ENCODE data around the gene SOX10. TPM values are rescaled to one million over a fixed set of nuclear protein-coding genes. Genes with fewer than 3 reads are reported as not detected.
A peak's percentile ranks its signal among the peaks of the same experiment; 100 is the strongest.

The SOX10 gene
- total RNA-seq, 1 donor from 2014 or later: not detected

- Mint-ChIP-seq H3K9me3 (ENCODE audit: low read depth) (no peaks in the 10 kb centered on the region), H3K36me3 (ENCODE audit: low read depth) (peaks cover 28% of the 10 kb centered on the region), H3K27ac (ENCODE audit: unreplicated experiment) (no peak overlapping the region), H3K4me3 (ENCODE audit: unreplicated experiment) (no peak overlapping the region), H3K27me3 (ENCODE audit: low read depth) (no peaks in the 10 kb centered on the region), H3K4me1 (ENCODE audit: low read depth) (peaks cover 26% of the 10 kb centered on the region)
- no peak for TF ChIP-seq CTCF (IDR thresholded peaks at IDR 0.05)
- DNase-seq (ENCODE audit: low spot score): peak; percentile 90
Measured at GRCh38 chr22:37926771-37927636, 57.4 kb downstream of the SOX10 start.

DNA sequence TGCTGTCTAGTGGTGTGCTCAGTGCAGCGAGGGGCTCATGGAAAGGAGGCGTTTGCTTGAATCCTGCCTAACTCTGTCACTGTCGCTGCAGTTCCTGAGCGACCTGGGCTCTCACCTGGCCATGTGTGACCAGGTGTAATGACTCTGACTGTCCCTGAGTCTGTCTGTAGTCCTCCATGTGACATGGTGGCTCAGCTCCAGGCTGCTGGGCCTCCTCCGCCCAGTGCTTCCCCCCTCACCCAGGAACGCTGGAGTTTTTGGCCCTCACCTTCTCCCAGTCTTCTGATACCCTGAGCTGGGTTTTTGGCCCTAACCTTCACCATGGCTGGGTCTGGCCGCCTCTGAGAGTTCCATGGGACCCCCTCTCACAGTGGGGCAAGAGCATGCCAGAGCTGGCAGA is 58.0 kb downstream of the SOX10 start:
- Mint-ChIP-seq H3K4me1 (ENCODE audit: low read depth) (peaks cover 19% of the 10 kb centered on the region), H3K27ac (ENCODE audit: unreplicated experiment) (no peak overlapping the region), H3K27me3 (ENCODE audit: low read depth) (no peaks in the 10 kb centered on the region), H3K36me3 (ENCODE audit: low read depth) (peaks cover 26% of the 10 kb centered on the region), H3K4me3 (ENCODE audit: unreplicated experiment) (no peak overlapping the region), H3K9me3 (ENCODE audit: low read depth) (no peaks in the 10 kb centered on the region)
- no peak for TF ChIP-seq CTCF (IDR thresholded peaks at IDR 0.05)
- no peak for DNase-seq (ENCODE audit: low spot score)

DNA sequence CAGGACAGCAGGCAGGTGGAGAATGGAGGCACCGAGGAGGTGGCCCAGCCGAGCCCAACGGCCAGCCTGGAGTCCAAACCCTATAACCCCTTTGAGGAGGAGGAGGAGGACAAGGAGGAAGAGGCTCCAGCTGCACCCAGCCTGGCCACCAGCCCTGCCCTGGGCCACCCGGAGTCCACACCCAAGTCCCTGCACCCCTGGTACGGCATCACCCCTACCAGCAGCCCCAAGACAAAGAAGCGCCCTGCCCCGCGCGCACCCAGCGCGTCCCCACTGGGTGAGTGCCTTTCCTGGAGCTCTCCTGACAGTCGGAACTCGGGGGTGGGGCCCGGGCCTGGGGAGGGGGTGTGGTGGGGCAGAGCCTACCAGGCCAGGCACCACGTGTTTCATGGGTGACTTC is 58.6 kb downstream of the SOX10 start:
- DNase-seq (ENCODE audit: low spot score): peak; percentile 75
- TF ChIP-seq CTCF (IDR thresholded peaks at IDR 0.05): no peak
- H3K9me3 Mint-ChIP-seq (ENCODE audit: low read depth): no peaks in the 10 kb centered on the region
- H3K27ac Mint-ChIP-seq (ENCODE audit: unreplicated experiment): no peak overlapping the region
- no peak overlapping the region for H3K4me3 Mint-ChIP-seq (ENCODE audit: unreplicated experiment)
- peaks cover 13% of the 10 kb centered on the region for H3K4me1 Mint-ChIP-seq (ENCODE audit: low read depth)
- H3K27me3 Mint-ChIP-seq (ENCODE audit: low read depth): no peaks in the 10 kb centered on the region
- H3K36me3 Mint-ChIP-seq (ENCODE audit: low read depth): peaks cover 26% of the 10 kb centered on the region

DNA sequence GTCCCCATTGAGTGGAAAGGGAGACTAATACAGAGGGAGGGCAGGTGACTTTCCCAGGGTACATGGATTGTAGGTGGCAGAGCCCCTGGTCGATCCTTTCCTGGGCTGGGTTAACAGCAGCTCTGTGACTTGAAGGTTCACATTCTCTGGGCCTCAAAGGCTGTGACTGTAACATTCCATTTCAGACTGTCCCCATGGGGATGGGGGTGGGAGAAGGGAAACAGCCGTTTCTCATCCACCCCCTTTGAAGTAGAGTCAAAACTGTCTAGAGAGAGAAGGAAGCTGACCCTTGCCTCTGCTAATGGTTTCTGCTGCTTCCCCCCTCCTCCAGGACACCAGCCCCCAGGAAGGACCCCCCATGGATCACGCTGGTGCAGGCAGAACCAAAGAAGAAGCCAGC is 59.0 kb downstream of the SOX10 start:
- no peaks in the 10 kb centered on the region for H3K9me3 Mint-ChIP-seq (ENCODE audit: low read depth)
- H3K36me3 Mint-ChIP-seq (ENCODE audit: low read depth): peaks cover 26% of the 10 kb centered on the region
- H3K4me3 Mint-ChIP-seq (ENCODE audit: unreplicated experiment): no peak overlapping the region
- H3K27me3 Mint-ChIP-seq (ENCODE audit: low read depth): no peaks in the 10 kb centered on the region
- no peak for TF ChIP-seq CTCF (IDR thresholded peaks at IDR 0.05)
- peaks cover 9% of the 10 kb centered on the region for H3K4me1 Mint-ChIP-seq (ENCODE audit: low read depth)
- DNase-seq (ENCODE audit: low spot score): no peak
- no peak overlapping the region for H3K27ac Mint-ChIP-seq (ENCODE audit: unreplicated experiment)

DNA sequence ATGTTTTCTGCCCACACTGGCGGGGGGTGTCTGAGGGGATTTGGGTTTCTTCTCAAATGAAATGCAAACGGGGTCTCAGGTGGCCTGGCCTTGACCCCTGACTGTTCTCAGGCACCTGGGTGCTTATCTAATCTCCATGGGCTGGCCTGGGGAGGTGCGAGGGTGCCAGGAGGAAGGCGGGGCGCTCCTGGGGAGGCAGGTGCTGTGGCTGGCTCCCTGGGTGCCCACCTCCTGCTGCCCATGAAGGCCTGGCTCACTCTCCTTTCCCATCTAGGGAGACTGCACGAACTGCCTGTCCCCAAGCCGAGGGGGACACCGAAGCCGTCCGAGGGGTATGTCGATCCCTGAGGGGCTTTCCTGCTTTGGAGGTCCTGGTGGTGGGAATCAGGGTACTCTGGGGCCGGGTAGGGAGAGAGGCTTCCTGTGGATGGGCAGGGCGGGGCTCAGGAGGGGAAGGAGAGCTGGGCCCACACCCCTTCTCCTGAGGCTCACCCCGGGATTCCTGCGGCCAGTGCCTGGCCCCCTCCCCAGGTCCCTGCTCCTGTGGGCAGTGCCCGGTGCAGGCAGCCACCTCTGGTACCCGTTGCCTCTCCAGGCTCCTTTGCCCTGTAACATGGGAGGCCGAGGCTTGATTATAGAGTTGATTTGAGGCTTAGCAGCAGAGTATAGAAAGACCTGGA is 59.8 kb downstream of the SOX10 start:
- no peak for TF ChIP-seq CTCF (IDR thresholded peaks at IDR 0.05)
- Mint-ChIP-seq H3K4me1 (ENCODE audit: low read depth) (peaks cover 8% of the 10 kb centered on the region), H3K27ac (ENCODE audit: unreplicated experiment) (no peak overlapping the region), H3K27me3 (ENCODE audit: low read depth) (no peaks in the 10 kb centered on the region), H3K9me3 (ENCODE audit: low read depth) (no peaks in the 10 kb centered on the region), H3K36me3 (ENCODE audit: low read depth) (peaks cover 30% of the 10 kb centered on the region), H3K4me3 (ENCODE audit: unreplicated experiment) (no peak overlapping the region)
- peak; percentile 73 for DNase-seq (ENCODE audit: low spot score)
